HG02588 (cell line): ENCODE measurements around the gene STX11.

Source experiments
- ATAC-seq: cut with Tn5 transposase; IDR thresholded peaks from one replicate; pipeline ENCODE4 v1.9.1; 2021; ENCODE audit warnings: mild to moderate bottlenecking, moderate library complexity; ENCODE audit not compliant: unreplicated experiment

STX11 gene

DNA sequence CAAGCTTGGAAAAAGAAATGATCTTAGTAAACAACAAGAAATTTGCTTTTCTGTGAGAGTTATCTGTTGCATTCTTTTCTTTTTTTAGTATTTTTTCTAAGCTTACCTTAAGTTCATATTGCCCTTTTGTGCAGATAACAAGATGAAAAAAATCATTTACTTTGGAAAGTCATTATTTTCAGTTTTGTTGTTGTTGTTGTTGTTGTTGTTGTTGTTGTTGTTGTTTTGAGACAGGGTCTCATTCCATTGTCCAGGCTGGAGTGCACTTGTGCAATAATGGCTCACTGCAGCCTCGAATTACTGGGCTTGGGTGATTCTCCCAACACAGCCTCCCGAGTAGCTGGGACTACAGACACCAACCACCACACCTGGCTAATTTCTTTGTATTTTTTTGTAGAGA is 8.8 kb upstream of the STX11 start:
- no peak for ATAC-seq

DNA sequence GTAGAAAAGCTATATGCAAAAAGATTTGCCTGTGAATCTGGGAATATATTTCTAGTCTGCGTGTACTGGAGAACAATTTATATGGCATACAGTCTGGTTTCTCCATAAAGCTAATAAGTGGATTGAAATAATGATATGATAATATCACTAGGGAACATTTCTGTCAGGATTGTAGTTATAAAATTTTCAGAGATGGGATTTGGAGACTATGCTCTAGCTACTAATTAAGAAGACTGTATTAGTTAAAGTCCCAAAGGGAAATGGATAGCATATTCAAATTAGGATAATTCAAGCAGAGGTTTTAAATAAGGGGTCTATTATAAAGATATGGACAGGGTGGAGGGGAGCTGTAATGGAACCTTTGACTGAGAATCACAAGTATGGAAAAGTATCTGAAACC is 7.2 kb upstream of the STX11 start:
- ATAC-seq, result no peak

DNA sequence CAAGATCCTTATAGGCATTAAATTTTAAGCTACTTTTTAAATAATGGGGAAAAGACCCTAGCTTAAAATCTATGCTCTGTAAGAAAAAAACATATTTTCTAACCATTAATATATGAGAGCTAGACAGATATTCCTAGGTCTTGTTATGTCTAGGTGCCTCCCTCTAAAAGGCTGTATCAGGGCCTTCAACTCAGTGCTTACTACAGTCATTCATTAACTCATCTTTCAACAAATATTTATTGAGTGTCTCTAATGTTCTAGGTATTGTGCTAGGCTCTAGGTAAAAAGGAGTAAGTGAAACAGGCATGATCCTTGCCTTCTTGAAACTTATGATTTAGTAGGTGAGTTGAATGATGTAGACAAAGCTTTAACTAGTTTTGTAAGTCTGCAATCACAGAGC is 6.4 kb upstream of the STX11 start:
- no peak for ATAC-seq

DNA sequence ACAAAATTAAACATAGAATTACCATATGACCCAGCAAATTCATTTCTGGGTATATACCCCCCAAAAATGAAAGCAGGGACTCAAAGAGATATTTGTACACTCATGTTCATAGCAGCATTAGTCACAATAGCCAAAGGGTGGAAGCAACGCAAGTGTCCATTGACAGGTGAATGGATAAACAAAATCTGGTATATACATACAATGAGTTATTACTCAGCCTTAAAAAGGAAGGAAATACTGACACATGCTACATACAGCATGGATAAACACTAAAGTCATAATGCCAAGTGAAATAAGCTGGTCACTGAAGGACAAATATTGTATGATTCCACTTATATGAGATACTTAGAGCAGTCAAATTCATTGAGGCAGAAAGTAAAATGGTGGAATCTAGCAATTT is 5.3 kb upstream of the STX11 start:
- ATAC-seq, result no peak

DNA sequence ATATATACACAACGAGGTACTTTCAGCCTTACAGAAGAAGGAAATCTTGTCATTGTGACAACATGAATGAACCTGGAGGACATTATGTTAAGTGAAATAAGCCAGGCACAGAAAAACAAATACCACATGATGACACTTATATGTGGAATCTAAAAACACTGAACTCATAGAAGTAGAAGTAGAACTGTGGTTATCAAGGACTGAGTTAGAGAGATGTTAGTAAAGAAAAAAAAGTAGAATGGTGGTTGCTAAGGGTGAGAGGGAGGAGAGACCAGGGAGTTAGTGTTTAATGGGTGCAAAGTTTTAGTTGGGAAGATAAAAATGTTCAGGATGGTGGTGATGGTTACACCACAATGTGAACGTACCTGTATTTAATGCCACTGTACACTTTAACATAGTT is 4.8 kb upstream of the STX11 start:
- no peak for ATAC-seq

DNA sequence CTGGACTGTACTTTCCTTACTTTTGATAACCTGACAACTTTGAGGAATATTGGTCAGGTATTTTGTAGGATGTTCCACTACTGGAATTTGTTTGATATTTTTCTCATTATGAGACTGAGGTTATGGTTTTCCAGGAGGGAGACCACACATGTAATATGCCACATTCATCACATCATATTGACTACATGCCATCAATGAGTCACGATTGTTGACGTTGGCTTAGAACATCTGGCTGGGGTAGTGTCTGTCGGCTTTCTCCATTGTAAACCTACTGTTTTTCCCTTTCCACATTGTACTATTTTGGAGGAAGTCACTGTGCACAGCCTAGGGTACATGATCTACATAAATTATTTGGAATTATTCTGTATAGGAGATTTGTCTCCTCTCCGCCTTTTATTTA is 1.4 kb upstream of the STX11 start:
- no peak for ATAC-seq

DNA sequence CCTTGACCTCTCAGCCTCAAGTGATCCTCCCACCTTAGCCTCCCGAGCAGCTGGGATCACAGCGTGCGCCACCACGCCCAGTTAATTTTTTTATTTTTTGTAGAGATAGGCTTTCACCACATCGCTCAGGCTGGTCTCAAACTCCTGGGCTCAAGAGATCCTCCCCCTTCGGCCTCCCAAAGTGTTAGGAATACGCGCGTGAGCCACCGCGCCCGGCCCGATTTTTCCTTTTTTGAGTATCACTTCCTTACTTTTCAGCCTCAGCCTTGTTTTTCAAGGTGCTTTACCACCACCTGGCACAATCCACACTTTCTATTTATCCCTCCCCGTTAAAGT is 791 bp upstream of the STX11 start:
- ATAC-seq, result no peak

DNA sequence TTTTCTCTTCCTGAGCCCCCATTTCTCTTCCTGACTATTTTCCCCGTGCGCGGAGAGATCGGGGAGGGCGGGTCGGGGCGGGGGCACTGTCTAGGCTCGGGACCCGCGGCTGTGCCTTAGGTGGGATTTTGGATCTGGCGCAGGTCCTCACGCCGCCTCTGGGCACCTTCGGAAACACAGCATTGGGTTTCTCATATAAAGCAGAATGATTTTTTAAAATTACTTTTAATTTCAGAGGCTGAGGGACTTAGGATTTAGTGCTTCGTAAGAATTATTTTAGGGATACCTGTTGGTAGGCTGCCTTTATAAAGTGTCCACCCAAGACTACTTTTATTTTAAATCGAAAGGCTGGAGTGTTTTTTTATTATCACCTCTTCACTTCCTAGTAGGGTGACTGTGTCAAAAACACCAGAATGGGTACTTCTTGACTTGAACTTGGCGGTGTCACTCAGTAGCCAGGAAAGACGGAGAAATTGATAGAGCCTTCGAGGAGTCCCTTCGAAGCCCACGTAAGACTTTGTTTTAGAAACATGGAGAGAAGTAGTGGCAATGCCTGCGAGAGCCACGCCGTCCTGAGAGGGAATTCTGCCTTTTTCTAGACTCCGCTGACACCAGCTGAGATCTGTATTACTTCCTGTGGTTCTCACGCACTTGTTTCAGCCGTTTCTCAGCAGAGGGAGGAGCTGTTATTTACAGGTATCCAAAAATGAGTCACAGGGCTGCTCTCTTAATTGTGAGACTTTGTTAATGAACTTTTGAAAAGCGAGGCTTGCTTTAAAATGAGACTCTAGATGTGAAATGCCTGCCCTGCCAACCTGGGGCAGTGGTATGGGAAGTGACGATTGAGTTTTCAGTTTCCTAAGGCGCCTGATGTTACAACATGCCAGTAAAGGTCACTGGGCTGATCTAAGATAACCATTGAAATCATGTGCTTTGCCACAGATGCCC is 667 bp downstream of the STX11 start:
- ATAC-seq, result peak; percentile 50

DNA sequence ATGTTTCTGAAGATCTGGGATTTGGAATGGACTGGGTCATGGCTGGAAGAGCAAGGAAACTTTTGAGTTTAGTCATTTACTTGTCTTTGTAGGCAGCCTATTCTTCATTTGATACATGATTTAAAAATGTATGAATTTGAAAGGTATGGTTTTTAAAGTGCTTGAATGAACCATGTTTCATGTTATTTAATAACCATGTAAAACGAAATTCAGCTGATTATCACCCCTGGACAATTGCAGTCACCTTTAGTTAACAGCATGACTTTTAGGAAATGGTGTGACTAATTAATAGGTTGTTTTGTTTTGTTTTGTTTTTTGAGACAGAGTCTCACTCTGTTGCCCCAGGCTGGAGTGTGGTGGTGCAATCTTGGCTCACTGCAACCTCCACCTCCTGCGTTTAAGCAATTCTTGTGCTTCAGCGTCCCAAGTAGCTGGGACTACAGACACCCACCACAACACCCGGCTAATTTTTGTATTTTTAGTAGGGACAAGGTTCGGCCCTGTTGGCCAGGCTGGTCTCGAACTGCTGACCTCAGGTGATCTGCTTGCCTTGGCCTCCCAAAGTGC is 2.1 kb downstream of the STX11 start:
- ATAC-seq, result no peak

DNA sequence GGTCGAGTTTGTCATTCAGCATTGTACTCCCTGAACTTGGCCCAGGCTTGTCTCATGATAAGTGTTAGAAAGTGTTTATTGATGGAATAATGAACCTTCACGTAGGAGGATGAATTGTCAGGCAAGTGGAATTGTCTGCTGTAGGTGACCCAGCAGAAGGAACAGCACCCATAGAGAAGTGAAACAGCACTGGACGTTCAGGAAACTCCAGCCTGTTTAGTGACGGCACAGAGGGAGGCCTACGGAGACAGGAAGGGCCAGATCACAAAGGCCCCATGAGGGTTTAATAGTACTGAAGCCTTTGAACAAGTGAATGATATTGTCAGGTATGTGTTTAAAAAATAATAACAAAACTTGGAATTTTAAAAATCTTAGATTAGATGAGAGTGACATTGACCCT is 2.9 kb downstream of the STX11 start:
- no peak for ATAC-seq

DNA sequence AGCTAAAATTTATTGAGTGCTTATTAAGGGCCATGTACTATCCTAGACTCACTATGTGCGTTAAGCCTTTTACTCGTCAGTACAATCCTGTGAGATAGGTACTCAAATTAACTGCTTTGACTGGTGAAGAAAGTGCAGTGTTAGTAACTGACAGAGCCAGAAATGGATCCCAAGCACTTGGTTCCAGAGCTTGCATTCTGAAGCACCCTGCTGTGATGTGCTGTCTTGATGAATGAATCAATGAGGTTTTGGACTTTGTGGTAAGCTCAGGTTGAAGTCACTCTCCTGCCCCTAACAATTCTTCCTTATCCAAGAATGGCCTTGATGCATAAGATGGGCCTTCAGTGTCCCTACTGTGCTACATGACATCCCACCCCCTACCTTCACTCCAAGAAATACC is 3.7 kb downstream of the STX11 start:
- no peak for ATAC-seq

DNA sequence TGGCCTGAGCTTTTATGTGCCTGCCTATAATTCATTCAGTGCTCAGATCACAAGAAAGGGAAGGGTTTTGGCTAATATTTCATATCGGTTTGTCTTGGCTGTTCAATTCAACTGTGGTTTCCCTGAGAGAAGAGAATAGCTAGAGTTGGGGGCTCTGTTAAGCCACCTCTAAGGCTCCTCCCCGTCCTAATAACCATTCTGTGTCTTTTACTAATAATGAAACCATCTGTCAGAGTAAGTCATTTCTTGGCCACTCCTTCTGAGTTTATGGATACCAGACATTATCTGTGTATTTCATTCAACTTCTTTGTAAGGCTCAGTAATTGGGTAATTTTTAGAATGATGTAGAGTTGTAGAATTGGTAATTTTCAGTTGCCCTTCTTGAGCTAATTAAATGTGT is 5.2 kb downstream of the STX11 start:
- peak; percentile 38 for ATAC-seq

DNA sequence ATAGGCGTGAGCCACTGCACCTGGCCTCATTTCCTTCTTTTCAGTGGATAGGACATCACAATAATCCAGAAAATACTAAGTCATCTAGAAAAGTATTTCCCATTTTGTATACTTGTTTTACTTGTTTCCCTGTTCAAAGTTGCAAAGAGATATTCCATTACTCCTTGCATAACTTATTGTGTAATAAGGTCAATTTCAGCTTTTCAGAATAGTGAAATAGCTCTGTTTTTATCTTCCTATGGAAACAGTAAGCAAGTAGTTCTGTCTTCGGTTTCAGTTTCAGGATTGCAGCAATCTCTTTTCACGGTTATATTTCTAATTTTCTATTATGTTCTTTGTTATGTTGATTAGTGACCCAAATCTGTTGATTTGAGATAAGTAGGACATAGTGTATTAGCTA is 6.0 kb downstream of the STX11 start:
- no peak for ATAC-seq

DNA sequence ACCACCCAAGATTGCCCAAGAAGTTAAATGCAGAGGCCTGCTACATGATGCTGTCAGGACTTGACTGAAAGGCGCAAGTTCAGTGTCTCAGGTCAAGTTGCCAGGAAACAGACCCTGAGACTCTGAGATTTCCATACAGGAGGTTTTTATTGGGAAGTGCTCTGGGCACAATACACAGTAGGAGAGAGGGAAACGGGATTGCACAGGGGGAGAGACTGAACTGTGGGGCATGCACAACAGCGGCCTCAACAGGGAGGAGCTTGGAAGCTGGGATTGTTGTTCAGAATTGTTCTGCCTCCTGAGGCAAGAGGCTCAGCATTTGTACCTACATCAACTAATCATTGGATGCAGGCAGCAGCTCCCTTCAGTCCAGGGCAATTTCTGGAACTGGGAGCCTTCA is 6.7 kb downstream of the STX11 start:
- no peak for ATAC-seq

DNA sequence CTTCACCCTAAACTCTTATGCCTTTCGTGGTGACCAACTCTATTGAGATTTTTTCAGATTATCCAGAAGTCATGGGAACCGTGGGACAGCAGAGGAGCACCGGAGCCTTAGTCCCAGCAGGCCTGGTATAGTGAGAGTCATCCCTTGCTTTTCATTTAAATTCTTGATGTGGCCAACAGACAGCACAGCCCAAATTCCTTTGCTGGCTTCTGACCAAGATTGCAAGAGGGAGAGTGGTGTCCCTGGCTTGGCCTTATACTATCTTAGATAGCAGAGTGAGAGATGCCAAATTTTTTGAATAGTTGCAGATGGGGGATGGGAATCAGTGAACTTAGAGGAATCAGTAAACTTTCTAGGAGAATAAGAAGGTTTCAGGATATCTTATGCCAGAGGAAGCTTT is 7.8 kb downstream of the STX11 start:
- ATAC-seq, result no peak

DNA sequence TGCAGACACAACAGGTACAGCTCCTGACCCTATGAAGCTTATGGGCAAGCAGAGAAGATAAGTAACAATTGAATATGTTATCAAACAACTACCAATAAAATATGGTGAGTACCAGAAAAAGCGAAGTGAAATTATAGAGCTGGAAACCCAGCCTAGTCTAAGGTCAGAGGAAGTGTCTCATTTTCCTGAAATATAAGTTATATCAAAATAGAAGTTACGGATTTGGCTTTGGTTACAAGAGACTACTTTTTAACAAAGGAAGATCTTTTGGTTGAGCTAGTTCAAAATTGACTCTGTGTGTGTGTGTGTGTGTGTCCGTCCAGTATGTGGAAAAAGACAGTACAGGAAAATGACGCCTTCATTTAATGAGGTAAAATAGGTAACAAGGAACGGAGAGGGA is 8.9 kb downstream of the STX11 start:
- no peak for ATAC-seq

DNA sequence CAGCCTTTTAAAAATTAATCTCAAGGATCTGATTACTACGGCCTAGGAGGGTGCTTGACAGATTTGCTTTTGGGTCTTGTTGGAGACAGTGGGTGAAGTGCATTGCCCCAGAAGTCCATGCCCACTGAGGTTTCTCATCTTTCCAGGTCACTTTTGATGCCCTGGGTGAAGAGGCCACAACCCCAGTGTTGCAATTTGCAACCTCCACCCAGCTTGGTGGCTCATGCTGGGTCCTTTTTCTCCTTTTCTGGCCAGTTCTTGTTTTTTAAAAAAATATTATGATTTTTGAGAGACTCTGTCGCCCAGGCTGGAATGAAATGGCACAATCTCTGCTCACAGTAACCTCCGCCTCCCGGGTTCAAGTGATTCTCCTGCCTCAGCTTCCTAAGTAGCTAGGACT is 9.4 kb downstream of the STX11 start:
- ATAC-seq, result no peak

DNA sequence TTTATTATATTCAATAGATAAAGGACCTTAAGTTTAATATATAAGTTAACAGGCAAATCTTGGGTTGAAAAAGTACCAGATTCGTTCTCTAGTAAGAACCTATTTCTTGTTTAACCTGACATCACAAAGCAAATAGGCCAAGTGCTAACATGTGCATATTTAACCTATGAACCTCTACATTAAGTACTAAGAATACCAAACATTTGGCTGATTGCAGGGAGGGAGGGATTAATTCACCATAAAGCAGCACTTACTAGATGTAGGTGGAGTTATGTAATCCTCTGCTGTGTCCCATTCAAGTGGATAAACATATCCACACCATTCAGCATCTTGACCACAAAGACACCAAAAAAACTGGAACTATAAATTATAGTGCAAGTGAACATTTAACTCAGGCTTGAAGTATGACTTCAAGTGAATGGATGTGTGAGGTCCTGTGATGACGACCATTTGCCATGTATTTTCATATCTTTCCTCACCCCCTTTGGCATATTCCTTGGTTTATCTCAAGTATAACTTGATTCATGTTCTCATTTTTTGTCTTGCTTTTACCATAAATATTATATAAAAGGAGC is 10.2 kb downstream of the STX11 start:
- no peak for ATAC-seq

DNA sequence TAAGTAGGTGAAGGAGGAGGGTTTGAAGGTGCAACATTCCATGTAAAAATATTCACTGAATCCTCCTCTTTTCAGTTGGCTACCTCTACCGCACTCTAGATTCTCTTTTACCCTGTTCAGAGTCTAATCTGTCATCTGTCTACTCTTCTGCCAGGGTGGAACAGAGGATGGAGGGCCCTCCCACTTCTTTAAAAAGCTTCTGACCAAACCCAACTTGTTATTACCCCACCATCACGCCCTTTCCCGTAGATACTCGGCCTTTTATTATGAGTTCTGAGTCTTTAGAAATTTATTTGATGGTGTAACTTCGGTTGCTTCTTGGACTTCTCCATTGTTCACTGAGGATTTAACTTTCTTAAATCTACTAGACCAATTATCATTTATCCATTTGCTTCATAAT is 11.7 kb downstream of the STX11 start:
- ATAC-seq, result no peak

DNA sequence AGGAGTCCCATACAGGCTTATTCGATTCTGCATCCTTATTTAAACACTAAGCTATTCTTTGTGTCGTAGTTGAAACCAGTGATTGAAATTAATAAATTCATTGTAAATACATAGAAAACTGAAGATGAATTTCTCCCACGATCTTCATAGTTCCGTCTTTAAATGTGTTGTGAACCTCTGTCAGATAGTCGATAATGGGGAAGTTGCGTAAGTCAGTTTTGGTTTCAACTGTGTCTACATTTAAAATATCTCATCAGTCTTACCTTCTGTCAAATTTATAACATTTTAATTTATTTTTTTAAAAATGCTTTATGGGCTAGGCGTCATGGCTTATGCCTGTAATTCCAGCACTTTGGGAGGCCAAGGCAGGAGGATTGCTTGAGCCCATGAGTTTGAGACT is 12.7 kb downstream of the STX11 start:
- ATAC-seq, result peak; percentile 57

DNA sequence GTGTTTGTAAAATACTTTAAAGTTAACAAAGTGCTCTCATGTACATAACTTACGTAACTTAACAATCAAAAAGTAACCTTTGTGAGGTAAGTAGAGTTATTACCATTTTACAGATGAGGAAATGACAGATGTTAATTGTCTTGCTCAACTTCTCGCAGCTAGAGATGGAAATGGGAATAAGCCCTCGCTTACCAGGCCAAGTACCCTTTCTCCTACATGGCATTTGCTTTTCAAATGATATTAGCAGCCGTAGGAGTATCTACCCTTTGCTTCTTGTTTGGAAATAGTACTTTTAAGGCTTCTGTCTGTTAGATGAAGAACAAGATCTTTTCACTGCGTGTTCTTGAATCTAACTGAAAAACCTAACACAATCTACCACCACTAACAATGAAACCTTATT is 15.5 kb downstream of the STX11 start:
- ATAC-seq, result no peak

DNA sequence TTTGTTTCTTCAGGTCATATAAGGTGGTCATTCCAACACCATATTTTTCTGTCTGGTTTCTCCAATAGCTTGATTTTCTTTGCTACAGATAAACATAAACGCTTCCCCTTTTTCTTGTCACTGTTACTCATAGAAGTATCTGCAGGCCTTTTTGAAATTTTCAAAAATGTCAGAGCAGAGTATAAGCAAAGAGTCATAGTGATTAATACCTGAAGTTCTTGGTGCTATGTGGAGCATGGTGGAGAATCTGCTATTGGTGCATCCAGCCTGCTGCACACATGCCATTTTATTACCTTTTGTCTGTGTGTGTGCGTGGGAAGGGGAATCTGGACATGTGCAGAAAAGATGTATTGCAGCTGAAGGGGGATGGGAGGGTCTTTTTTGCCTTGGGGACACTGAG is 19.7 kb downstream of the STX11 start:
- no peak for ATAC-seq

DNA sequence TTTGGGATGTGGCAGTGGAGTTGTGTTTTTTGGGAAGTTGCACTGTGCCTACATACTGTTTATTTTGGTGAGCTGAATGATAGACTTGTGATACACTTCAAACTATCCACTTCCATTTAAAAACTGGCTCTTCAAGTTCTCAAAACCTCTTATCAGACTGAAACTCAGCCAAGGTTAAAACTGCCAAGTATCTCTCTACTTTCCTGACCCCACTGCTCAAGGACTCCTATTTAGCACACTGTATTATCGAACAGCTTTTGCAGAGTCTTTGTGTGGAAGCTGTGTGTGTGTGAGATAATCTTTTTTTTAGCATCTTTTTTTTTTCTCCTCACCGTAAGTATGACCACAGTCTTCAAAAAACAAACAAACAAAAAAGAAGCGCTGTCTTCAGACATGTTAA is 21.1 kb downstream of the STX11 start:
- ATAC-seq, result no peak
